Fibroblast of mammary gland (primary cell): ENCODE data around the gene NRGN.

Experiments
- DNase-seq: peaks from one replicate; pipeline ENCODE4 v3.0.0-alpha.2; 2010; ENCODE audit warnings: low read depth
- H3K4me3 ChIP-seq: 2 replicates; pipeline ENCODE4 v1.5.1; 2011; ENCODE audit warnings: low read depth, mild to moderate bottlenecking, low read length, moderate library complexity; ENCODE audit not compliant: control insufficient read depth
- TF ChIP-seq, protein P1 (sequence below): conservative IDR thresholded peaks from 2 replicates; pipeline ENCODE4 v1.5.1; 2011; ENCODE audit warnings: low read depth, low read length, inconsistent platforms; ENCODE audit not compliant: control insufficient read depth, insufficient read depth

The NRGN gene

DNA sequence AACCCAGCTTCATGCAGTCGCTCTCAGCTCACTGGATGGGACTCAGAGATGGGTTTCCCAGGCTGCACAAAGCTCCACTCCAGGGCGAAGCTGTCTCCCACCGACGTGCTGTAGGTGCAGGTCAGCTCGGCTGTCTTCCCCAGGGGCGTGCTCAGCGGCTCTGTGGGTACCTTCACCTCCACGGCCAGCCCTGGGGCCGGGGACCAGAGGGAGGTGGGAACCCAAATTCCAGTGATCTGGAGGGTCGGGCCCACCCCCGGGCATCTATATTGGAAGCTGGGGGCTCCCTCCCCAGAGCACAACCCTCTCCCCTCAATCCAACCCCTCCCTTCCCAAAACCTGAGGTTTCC is 11.6 kb downstream of the NRGN start:
- no peak for DNase-seq
- TF ChIP-seq, protein P1, sequence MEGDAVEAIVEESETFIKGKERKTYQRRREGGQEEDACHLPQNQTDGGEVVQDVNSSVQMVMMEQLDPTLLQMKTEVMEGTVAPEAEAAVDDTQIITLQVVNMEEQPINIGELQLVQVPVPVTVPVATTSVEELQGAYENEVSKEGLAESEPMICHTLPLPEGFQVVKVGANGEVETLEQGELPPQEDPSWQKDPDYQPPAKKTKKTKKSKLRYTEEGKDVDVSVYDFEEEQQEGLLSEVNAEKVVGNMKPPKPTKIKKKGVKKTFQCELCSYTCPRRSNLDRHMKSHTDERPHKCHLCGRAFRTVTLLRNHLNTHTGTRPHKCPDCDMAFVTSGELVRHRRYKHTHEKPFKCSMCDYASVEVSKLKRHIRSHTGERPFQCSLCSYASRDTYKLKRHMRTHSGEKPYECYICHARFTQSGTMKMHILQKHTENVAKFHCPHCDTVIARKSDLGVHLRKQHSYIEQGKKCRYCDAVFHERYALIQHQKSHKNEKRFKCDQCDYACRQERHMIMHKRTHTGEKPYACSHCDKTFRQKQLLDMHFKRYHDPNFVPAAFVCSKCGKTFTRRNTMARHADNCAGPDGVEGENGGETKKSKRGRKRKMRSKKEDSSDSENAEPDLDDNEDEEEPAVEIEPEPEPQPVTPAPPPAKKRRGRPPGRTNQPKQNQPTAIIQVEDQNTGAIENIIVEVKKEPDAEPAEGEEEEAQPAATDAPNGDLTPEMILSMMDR, result no peak
- H3K4me3 ChIP-seq, result no peak overlapping the region

DNA sequence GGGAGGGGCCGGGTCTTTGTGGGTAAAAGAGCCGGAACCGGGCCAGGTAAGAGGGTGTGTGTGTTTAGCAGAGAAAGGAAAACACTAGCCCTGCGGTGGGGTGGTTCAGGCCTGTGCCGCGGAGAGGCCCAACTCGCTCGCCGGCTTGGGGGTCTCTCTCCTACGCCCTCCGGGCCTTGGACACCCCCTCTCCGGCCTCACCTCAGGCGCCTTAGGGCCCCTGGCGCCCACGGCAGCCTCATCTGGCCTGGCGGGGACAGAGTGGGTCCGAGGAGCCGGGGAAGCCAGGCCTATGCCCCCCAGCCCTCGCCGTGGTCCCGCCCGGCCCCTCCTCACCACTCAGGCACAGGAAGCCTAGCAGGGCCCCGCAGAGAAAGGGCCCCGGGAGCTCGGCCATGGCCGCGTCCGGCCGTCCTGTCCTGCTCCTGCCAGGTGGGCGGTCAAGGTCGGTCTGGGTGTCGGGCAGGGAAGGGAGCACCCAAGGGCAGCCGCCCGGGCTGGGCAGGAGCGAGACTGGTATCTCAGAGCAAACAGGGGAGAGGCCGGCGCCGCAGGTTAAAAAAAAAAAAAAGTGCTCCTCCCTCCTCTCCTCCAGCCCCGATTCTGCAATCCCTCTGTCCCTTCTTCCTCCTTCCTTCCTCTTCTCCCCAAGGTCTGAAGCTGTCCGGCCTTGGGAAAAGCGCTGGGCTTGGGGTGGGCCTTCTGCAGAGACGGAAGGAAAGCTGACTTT is 12.2 kb downstream of the NRGN start, which contains the start of gene VSIG2:
Gene VSIG2, minus strand, starts transcription at position 515 of the 730 bp plus-strand sequence. Its CDS starts 118 bp downstream, at position 397.
- TF ChIP-seq, protein P1, result no peak
- DNase-seq, result no peak
- H3K4me3 ChIP-seq, result no peak within 1 kb of the TSS

DNA sequence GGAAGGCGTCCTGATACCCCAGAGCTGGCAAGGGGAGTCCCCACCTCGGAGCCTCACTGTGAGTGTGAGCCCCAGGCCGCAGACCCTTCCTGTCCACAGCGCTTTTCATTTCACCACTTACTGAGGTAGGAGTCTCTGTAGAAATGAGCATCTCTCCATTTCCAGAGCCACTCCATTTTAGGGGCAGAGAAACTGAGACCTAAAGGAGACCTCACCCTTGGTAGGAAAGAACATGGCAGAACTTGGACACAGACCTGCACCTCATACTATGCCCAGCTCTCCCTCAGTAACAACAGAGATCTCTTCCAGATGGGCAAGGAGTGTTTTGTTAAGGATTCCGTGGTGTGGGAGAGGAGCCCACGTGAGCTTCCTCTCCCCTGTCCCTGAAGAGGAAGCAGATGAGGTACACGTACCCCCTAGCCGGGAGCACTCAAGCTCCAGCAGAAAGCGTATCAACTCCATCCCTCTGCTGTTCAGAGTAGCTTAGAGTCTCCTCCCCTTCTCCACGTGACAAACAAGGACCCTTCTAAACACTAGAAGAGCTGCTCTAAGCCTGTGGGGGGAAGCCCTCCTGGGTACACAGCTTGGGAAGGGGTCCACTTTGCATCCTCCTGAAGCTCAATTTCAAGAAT is 12.8 kb downstream of the NRGN start:
- no peak for DNase-seq
- TF ChIP-seq, protein P1, result no peak
- H3K4me3 ChIP-seq, result no peak overlapping the region

DNA sequence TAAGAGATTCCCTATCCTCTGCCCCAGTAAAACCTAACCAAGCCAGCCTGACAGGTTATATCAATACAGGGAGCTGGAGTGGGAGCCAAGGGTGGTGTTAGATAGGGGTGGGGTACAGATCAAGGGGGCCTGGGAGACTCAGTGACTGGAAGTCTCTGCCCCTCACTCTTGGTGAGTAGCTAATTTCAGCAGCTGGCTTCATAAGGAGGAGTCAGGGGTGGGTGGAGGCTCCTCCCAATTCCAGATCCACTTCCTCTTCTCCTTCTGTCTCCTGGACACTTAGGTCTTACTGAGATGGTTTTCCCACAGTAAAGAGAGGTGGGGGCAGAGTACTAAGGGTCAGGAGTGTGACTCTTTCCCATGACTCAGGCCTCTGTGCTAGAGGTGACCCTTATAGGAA is 13.5 kb downstream of the NRGN start:
- H3K4me3 ChIP-seq, result no peak overlapping the region
- TF ChIP-seq, protein P1, result no peak
- DNase-seq, result no peak

DNA sequence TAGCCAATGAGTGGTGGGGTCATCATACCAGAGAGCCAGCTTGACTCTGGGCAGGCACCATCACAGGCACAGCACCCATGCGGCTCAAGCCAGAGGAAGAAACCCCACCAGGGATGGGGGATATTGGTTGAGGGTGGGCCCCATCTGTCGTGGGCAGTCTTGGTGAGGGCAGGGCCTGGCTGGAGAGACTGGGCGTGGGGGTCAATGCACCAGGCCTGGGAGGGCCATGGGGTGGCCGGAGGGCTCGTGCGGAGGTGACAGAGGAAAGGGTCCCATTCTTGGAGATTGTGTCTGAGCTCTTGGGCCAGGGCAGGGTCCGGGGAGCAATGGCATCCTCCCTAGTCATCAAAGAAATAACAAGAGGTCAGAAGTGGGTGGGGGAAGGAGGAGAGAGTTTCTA is 13.9 kb downstream of the NRGN start:
- no peak overlapping the region for H3K4me3 ChIP-seq
- TF ChIP-seq, protein P1, result no peak
- no peak for DNase-seq

DNA sequence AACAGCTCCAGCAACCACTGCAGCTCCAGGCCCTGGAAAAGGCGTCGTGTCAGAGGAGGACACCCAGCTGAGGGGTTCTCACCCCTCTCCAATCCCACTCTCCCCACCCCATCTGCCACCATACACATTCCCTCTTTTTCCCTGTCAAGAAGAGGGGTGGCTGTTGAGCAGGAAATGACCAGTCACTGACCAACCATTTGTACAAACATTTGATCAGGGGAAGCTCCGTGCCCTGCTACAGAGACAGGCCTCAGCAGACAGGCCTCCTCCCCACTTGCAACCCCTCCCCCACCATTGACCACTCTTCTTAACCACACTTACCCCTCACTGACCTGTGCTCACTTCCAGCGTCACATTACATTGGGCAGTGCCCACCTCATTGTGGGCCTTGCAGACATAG is 14.6 kb downstream of the NRGN start:
- TF ChIP-seq, protein P1, result no peak
- DNase-seq, result no peak
- H3K4me3 ChIP-seq, result no peak overlapping the region
